ENCODE measurements around the gene EBLN2. TPM values are rescaled to one million over a fixed set of nuclear protein-coding genes. Genes with fewer than 3 reads are reported as not detected.
A peak's percentile ranks its signal among the peaks of the same experiment; 100 is the strongest.
"Not testable (repeated sequence)": the region's sequence is repeated elsewhere in the genome, so short reads cannot be mapped to it uniquely, and the experiment has no call there.

The EBLN2 gene
- total RNA-seq, 4 donors from 2014 or later, result 6.3 to 11.2 (median 8.2) TPM

DNA sequence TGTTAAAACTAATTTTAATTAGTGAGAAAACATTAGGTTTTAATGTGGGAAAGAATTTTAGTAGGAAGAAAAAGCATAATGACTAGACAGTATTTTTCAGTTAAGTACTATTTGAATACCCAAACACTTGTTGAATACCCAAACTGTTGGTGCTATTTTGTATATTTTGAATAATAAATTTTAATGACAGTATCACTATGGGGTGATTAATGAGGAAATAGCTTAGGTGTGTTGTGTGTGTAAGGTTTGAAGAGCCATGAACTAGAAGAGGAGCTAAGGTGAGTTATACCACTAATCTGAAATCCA lies 4.7 kb upstream of the EBLN2 start:
- DNase-seq (ENCODE audit: low spot score) (no peak), ATAC-seq (ENCODE audit: low FRiP score) (no peak)
- TF ChIP-seq, protein P1, sequence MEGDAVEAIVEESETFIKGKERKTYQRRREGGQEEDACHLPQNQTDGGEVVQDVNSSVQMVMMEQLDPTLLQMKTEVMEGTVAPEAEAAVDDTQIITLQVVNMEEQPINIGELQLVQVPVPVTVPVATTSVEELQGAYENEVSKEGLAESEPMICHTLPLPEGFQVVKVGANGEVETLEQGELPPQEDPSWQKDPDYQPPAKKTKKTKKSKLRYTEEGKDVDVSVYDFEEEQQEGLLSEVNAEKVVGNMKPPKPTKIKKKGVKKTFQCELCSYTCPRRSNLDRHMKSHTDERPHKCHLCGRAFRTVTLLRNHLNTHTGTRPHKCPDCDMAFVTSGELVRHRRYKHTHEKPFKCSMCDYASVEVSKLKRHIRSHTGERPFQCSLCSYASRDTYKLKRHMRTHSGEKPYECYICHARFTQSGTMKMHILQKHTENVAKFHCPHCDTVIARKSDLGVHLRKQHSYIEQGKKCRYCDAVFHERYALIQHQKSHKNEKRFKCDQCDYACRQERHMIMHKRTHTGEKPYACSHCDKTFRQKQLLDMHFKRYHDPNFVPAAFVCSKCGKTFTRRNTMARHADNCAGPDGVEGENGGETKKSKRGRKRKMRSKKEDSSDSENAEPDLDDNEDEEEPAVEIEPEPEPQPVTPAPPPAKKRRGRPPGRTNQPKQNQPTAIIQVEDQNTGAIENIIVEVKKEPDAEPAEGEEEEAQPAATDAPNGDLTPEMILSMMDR (IDR thresholded peaks at IDR 0.05), result no peak

DNA sequence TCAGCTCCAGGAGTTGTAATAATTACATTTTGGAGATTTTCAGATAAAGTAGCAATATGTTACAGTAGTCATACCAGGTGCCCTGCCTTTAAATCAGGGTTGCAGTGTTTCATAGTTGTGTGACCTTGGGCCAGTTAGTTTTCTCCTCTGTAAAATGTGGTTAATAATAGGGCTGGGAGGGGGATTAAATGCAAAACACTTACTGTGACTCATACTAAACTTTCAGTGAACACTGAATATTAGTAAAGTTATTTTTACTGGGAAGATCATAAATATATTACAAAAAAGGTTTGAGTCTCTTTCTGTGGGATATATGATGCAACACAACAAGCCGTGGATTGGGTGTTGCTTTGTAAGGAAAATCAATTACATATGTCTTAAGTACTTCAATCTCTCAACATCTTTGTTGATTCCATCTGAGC lies 1.1 kb upstream of the EBLN2 start:
- DNase-seq (ENCODE audit: low spot score) (no peak), ATAC-seq (ENCODE audit: low FRiP score) (no peak)
- TF ChIP-seq, protein P1 (IDR thresholded peaks at IDR 0.05), result no peak

DNA sequence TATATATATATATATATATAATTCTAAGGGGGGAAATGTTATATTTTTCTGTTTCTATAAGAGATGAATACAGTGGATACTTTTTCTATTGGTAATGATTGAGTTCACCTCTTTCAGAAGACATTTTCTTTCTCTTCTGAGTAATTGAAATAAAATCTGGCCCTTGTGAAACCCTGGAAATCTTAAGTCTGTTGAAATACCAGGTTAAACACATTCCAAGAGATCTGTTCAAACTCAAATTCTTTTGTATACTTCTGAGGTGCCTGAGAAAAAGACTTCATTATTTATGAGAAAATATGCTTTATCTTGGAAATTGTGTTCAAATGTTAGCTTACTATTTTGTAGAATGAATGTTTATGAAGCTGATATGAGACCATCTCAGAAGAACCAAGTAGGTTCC lies 4.8 kb downstream of the EBLN2 start:
- DNase-seq (ENCODE audit: low spot score), result not testable (repeated sequence)
- ATAC-seq (ENCODE audit: low FRiP score), result peak; percentile 76

DNA sequence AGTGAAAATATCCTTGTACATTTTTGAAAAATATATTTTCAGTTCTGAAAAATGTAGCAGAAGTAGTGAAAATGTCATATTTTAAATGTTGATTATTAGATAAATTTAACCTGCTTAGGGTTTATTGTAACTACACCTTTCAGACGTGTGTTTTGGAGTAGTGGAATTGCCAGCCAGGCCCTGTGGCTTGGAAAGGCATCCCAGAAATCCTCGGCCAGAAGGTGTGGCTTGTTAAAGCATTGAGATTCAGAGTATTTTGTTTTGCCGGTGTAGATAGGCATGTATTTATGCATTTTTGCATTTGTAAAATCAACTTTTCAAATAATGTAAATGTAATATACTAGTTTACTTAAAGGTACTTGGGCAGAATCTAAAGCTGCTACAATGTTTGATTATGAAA lies 7.0 kb downstream of the EBLN2 start:
- no peak for ATAC-seq (ENCODE audit: low FRiP score)
- TF ChIP-seq, protein P1 (IDR thresholded peaks at IDR 0.05), result no peak
- no peak for DNase-seq (ENCODE audit: low spot score)

DNA sequence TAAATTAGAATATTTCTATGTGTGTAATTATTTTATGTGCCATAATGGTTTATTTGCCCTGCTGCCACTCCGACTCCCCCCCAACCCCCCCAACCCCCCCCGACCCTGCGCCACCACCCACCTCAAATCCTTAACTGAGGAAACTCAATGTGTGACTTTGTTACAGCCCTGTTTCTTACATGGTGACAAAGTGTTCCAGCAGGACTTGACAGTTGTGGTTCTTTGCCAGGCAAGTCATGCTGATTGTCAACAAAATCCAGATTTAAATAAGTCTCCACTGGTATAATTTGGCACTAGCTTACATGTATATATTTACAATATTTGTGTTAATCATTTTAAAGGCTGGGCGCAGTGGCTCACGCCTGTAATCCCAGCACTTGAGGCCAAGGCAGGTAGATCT lies 7.7 kb downstream of the EBLN2 start:
- ATAC-seq (ENCODE audit: low FRiP score), result no peak
- DNase-seq (ENCODE audit: low spot score), result no peak
- TF ChIP-seq, protein P1 (IDR thresholded peaks at IDR 0.05), result no peak

DNA sequence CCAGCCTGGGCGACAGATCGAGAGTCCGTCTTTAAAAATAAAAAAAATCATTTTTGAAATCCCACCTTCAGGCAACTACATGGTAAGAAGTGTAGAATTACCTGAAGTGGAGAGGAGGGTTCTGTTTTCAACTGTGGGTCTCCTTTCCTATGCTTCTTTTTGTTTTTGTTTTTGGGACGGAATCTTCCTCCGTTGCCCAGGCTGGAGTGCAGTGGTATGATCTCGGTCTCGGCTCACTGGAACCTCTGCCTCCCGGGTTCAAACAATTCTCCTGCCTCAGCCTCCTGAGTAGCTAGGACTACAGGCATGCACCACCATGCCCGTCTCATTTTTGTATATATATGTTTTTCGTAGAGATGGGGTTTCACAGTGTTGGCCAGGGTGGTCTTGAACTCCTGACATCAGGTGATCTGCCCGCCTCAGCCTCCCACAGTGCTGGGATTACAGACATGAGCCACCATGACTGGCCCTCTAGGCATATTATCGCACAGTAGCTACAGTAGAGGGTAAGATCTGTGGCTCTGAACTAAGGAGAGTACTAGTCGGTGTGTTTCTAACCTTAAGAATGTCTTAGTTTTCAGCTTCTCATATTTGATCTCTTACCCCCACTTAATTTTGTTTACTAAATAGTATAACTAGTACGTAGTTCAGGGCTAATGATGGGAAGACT lies 8.5 kb downstream of the EBLN2 start:
- no peak for ATAC-seq (ENCODE audit: low FRiP score)

DNA sequence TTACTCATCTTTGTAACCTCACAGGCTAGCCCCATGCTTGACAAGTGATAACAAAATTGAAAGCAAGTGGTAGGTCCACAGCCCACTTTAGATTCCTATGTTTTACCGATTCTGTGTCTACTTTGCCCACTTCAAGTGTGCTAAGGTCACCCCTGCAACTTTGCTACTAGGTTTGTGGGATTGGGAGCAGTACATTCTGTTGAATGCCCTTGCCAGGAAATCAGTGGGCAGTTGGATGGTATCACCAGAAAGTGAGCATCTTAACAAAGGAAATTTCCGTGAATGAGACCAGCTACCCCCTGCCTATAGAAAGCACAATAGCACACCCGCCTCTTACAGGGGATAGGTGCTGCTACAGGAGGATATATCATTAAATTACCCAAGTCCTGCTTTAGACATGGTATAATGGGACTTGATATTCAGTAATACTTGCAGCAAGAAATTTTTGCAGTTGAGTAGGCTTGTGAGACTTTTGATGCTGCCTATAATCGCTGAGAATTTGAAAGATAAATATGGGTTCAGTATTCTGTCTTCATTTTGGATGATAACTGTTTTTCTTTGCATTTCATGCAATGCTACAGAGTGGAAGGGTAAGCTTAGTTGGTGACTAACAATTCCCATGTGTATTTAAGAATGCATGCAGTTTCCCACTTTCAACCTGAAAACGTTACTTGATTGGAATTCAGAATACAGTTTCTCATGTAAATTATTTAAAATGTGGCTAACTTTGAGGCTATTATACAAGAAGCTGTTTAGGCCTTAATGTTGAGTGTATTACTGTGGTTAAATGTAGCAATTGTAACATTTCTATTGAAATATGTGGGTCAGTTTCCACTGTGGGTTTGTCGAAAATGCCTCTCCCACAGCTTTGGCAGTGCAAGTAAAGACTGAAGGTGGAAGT lies 9.5 kb downstream of the EBLN2 start:
- TF ChIP-seq, protein P1 (IDR thresholded peaks at IDR 0.05), result no peak
- DNase-seq (ENCODE audit: low spot score), result no peak
- ATAC-seq (ENCODE audit: low FRiP score), result peak; percentile 41

More for the DNA sequence above, 8.5 kb downstream of the EBLN2 start:
- TF ChIP-seq, protein P1 (IDR thresholded peaks at IDR 0.05), result no peak
- no peak for DNase-seq (ENCODE audit: low spot score)

Data from omental fat pad (tissue), 4 donors.